HepG2 (cell line): ENCODE results near the gene KCNQ1OT1. TPM values are rescaled to one million over a fixed set of nuclear protein-coding genes. Genes with fewer than 3 reads are reported as not detected.

ENCODE experiments used
- ARHGAP35 ChIP-seq: sonication (generic); formaldehyde crosslinking; IDR thresholded peaks from 2 replicates; pipeline ENCODE4 v1.9.0; 2022; ENCODE audit warnings: mild to moderate bottlenecking, inconsistent platforms, moderate library complexity, missing genetic modification reagents, borderline replicate concordance
- ATAD3A ChIP-seq: sonication (generic); formaldehyde crosslinking; IDR thresholded peaks from 2 replicates; pipeline ENCODE4 v1.4.0; 2020; ENCODE audit warnings: missing genetic modification reagents
- ATF1 ChIP-seq: IDR thresholded peaks from 2 replicates; pipeline ENCODE4 v1.6.1; 2016; ENCODE audit warnings: mild to moderate bottlenecking, control low read depth
- BCLAF1 ChIP-seq: fragments of 450-650 bp; IDR thresholded peaks from 2 replicates; pipeline ENCODE4 v1.6.1; 2017; ENCODE audit warnings: mild to moderate bottlenecking
- GPBP1L1 ChIP-seq: sonication (generic); formaldehyde crosslinking; IDR thresholded peaks from 2 replicates; pipeline ENCODE4 v1.5.0; 2020; ENCODE audit warnings: mild to moderate bottlenecking, missing genetic modification reagents
- KDM2A ChIP-seq: sonication (generic); formaldehyde crosslinking; IDR thresholded peaks from 2 replicates; pipeline ENCODE4 v1.4.0; 2020; ENCODE audit warnings: low read depth, missing genetic modification reagents, borderline replicate concordance
- KDM4B ChIP-seq: sonication (generic); formaldehyde crosslinking; IDR thresholded peaks from 2 replicates; pipeline ENCODE4 v1.4.0; 2020; ENCODE audit warnings: missing genetic modification reagents
- KLF15 ChIP-seq: sonication (generic); formaldehyde crosslinking; IDR thresholded peaks from 2 replicates; pipeline ENCODE4 v1.8.1; 2023; ENCODE audit warnings: borderline replicate concordance, mild to moderate bottlenecking, inconsistent platforms, missing genetic modification reagents, mixed read lengths
- MLX ChIP-seq: IDR thresholded peaks from 2 replicates; pipeline ENCODE4 v1.6.1; 2016
- SATB2 ChIP-seq: sonication (generic); formaldehyde crosslinking; IDR thresholded peaks from 2 replicates; pipeline ENCODE4 v1.5.0; 2020; ENCODE audit warnings: missing genetic modification reagents
- SSRP1 ChIP-seq: IDR thresholded peaks from 2 replicates; pipeline ENCODE4 v1.6.1; 2016; ENCODE audit warnings: control low read depth
- TFAP4 ChIP-seq: sonication (generic); IDR thresholded peaks from 2 replicates; pipeline ENCODE4 v1.6.1; 2016; ENCODE audit warnings: low read depth, borderline replicate concordance
- THAP11 ChIP-seq: IDR thresholded peaks from 2 replicates; pipeline ENCODE4 v1.6.1; 2016; ENCODE audit warnings: missing biosample characterization, missing genetic modification reagents
- U2AF2 ChIP-seq: fragments of 200-400 bp; formaldehyde crosslinking; IDR thresholded peaks from 2 replicates; pipeline ENCODE4 v1.6.1; 2017; ENCODE audit warnings: low read depth, mild to moderate bottlenecking, low read length
- ZBTB49 ChIP-seq: sonication (generic); formaldehyde crosslinking; IDR thresholded peaks from 2 replicates; pipeline ENCODE4 v1.4.0; 2020; ENCODE audit warnings: missing genetic modification reagents, borderline replicate concordance
- ZBTB7A ChIP-seq: sonication (generic); formaldehyde crosslinking; IDR thresholded peaks from 2 replicates; pipeline ENCODE4 v1.8.0; 2022; ENCODE audit warnings: mild to moderate bottlenecking, missing genetic modification reagents
- ZNF33B ChIP-seq: sonication (generic); formaldehyde crosslinking; IDR thresholded peaks from 2 replicates; pipeline ENCODE4 v1.5.1; 2020; ENCODE audit warnings: mild to moderate bottlenecking, missing genetic modification reagents
- ZNF350 ChIP-seq: sonication (generic); formaldehyde crosslinking; IDR thresholded peaks from 2 replicates; pipeline ENCODE4 v1.4.0; 2020; ENCODE audit warnings: mild to moderate bottlenecking, low read depth, missing genetic modification reagents, borderline replicate concordance
- ZNF552 ChIP-seq: sonication (generic); formaldehyde crosslinking; IDR thresholded peaks from 2 replicates; pipeline ENCODE4 v1.9.0; 2022; ENCODE audit warnings: missing genetic modification reagents, mild to moderate bottlenecking, borderline replicate concordance
- ZNF615 ChIP-seq: sonication (generic); formaldehyde crosslinking; IDR thresholded peaks from 2 replicates; pipeline ENCODE4 v1.5.0; 2020; ENCODE audit warnings: mild to moderate bottlenecking, missing genetic modification reagents, borderline replicate concordance
- ZNF644 ChIP-seq: IDR thresholded peaks from 2 replicates; pipeline ENCODE4 v1.6.1; 2016; ENCODE audit warnings: low read depth
- ZSCAN9 ChIP-seq: IDR thresholded peaks from 2 replicates; pipeline ENCODE4 v1.6.1; 2016; ENCODE audit warnings: borderline replicate concordance
- polyA plus RNA-seq, 8 experiments: library from polyadenylated mRNA; depleted of rRNA in 3 of 8; stranded (reverse) in 7 of 8; unstranded in 1 of 8; fragments of >200 nt; fragmentation: Illumina TruSeq in 4 of 8; extraction: Trizol in 4 of 8; gene quantifications; 2 replicates each; pipeline versions ENCODE4 v1.2.1 to v1.2.3, GENCODE V29; 2011 to 2016; ENCODE audit warnings: low read depth in 4 of 8, missing spikeins in 1 of 8, mixed read lengths in 1 of 8; ENCODE audit not compliant: insufficient read depth in 1 of 8
- total RNA-seq, 5 experiments: library from RNA; depleted of rRNA; stranded (reverse); fragments of >200 nt; fragmentation: Illumina TruSeq; extraction: Trizol; gene quantifications; 2 replicates each; pipeline ENCODE4 v1.2.3, GENCODE V29; 2016; ENCODE audit warnings: low read depth in 1 of 5

The KCNQ1OT1 gene
- total and polyA plus RNA-seq, 2 of the 13 experiments (the other 11 are each of a cell fraction or from before 2014, with no cell fraction given) = 1.3 to 18.9 TPM

- TF ChIP-seq ZNF552 (CRISPR knock-in tag) (0 out of 2 replicates have a peak, but pooled peaks have one; percentile 37), SATB2 (CRISPR knock-in tag) (no peak), ZBTB7A (CRISPR knock-in tag) (peak; percentile 48; the same call in 1 of the 2 replicates), ZBTB49 (CRISPR knock-in tag) (no peak), KDM4B (CRISPR knock-in tag) (peak; percentile 81; the same call in 1 of the 2 replicates), KDM2A (CRISPR knock-in tag) (peak; percentile 62), ATAD3A (no peak), ZSCAN9 (peak; percentile 15), ATF1 (CRISPR knock-in tag) (no peak; the same call in 1 of the 2 replicates), THAP11 (CRISPR knock-in tag) (peak; percentile 59; the same call in 1 of the 2 replicates), ZNF33B (peak; percentile 82; the same call in 1 of the 2 replicates), ZNF350 (peak; percentile 55; the same call in 1 of the 2 replicates), BCLAF1 (no peak), ARHGAP35 (no peak), KLF15 (CRISPR knock-in tag) (no peak), ZNF615 (CRISPR knock-in tag) (no peak), MLX (CRISPR knock-in tag) (peak; percentile 80), TFAP4 (peak; percentile 85; the same call in 1 of the 2 replicates), ZNF644 (CRISPR knock-in tag) (peak; percentile 71; the same call in 1 of the 2 replicates), U2AF2 (no peak), GPBP1L1 (no peak), SSRP1 (CRISPR knock-in tag) (no peak; the same call in 1 of the 2 replicates)
Observed at GRCh38 chr11:2563213-2564007, 136.4 kb downstream of the KCNQ1OT1 start (continued).
